Activated naive CD8-positive, alpha-beta T cell (primary cell): ENCODE data around the gene USP44.
"Not testable (repeated sequence)": the region's sequence is repeated elsewhere in the genome, so short reads cannot be mapped to it uniquely, and the experiment has no call there.

Experiments
- H3K27ac Mint-ChIP-seq: one replicate; pipeline ENCODE4 v1.8.0; 2021; ENCODE audit warnings: mixed read lengths
- H3K27me3 Mint-ChIP-seq: one replicate; pipeline ENCODE4 v1.8.0; 2021; ENCODE audit warnings: mixed read lengths
- H3K36me3 Mint-ChIP-seq: one replicate; pipeline ENCODE4 v1.8.0; 2021; ENCODE audit warnings: mixed read lengths
- H3K4me1 Mint-ChIP-seq: one replicate; pipeline ENCODE4 v1.8.0; 2021; ENCODE audit warnings: low read depth, mixed read lengths
- H3K4me3 Mint-ChIP-seq: one replicate; pipeline ENCODE4 v1.8.0; 2021; ENCODE audit warnings: mild to moderate bottlenecking, mixed read lengths
- H3K9me3 Mint-ChIP-seq: one replicate; pipeline ENCODE4 v1.8.0; 2021; ENCODE audit warnings: low read depth, mixed read lengths

The USP44 gene

GRCh38 chr12:95505039-95505438, 46.2 kb downstream of the USP44 start:
- no peaks in the 10 kb centered on the region for H3K9me3 Mint-ChIP-seq
- H3K4me3 Mint-ChIP-seq = no peak overlapping the region
- peaks cover 26% of the 10 kb centered on the region for H3K4me1 Mint-ChIP-seq
- H3K27me3 Mint-ChIP-seq = no peaks in the 10 kb centered on the region
- H3K27ac Mint-ChIP-seq = peak overlapping the region; percentile 64
- H3K36me3 Mint-ChIP-seq = peaks cover 15% of the 10 kb centered on the region

- peaks cover 22% of the 10 kb centered on the region for H3K4me1 Mint-ChIP-seq
- H3K36me3 Mint-ChIP-seq = peaks cover 22% of the 10 kb centered on the region
- H3K27ac Mint-ChIP-seq = no peak overlapping the region
- H3K9me3 Mint-ChIP-seq = no peaks in the 10 kb centered on the region
- no peak overlapping the region for H3K4me3 Mint-ChIP-seq
- no peaks in the 10 kb centered on the region for H3K27me3 Mint-ChIP-seq
Measured at GRCh38 chr12:95504140-95504539, 47.1 kb downstream of the USP44 start.

- H3K27ac Mint-ChIP-seq = peak overlapping the region; percentile 19
- no peak overlapping the region for H3K4me3 Mint-ChIP-seq
Measured at GRCh38 chr12:95499772-95500171, 51.5 kb downstream of the USP44 start.

GRCh38 chr12:95498968-95499367, 52.3 kb downstream of the USP44 start:
- no peaks in the 10 kb centered on the region for H3K27me3 Mint-ChIP-seq
- H3K36me3 Mint-ChIP-seq = peaks cover 32% of the 10 kb centered on the region
- H3K9me3 Mint-ChIP-seq = no peaks in the 10 kb centered on the region
- H3K27ac Mint-ChIP-seq = no peak overlapping the region
- peaks cover 22% of the 10 kb centered on the region for H3K4me1 Mint-ChIP-seq
- H3K4me3 Mint-ChIP-seq = no peak overlapping the region

More at GRCh38 chr12:95499772-95500171, 51.5 kb downstream of the USP44 start:
- Mint-ChIP-seq H3K27me3 (no peaks in the 10 kb centered on the region), H3K36me3 (peaks cover 31% of the 10 kb centered on the region), H3K9me3 (no peaks in the 10 kb centered on the region), H3K4me1 (peaks cover 23% of the 10 kb centered on the region)

- Mint-ChIP-seq H3K4me1 (peaks cover 12% of the 10 kb centered on the region), H3K27me3 (no peaks in the 10 kb centered on the region), H3K27ac (no peak overlapping the region), H3K4me3 (no peak overlapping the region), H3K9me3 (no peaks in the 10 kb centered on the region), H3K36me3 (peaks cover 30% of the 10 kb centered on the region)
Measured at GRCh38 chr12:95497031-95497430, 54.2 kb downstream of the USP44 start.

GRCh38 chr12:95495433-95495832, 55.8 kb downstream of the USP44 start:
- Mint-ChIP-seq H3K9me3 (no peaks in the 10 kb centered on the region), H3K4me1 (peaks cover 12% of the 10 kb centered on the region), H3K4me3 (no peak overlapping the region), H3K27ac (no peak overlapping the region), H3K27me3 (no peaks in the 10 kb centered on the region), H3K36me3 (peaks cover 32% of the 10 kb centered on the region)

GRCh38 chr12:95494888-95495287, 56.4 kb downstream of the USP44 start:
- no peak overlapping the region for H3K4me3 Mint-ChIP-seq
- no peak overlapping the region for H3K27ac Mint-ChIP-seq
- H3K9me3 Mint-ChIP-seq = no peaks in the 10 kb centered on the region
- H3K27me3 Mint-ChIP-seq = no peaks in the 10 kb centered on the region
- peaks cover 27% of the 10 kb centered on the region for H3K36me3 Mint-ChIP-seq
- H3K4me1 Mint-ChIP-seq = peaks cover 8% of the 10 kb centered on the region

- H3K36me3 Mint-ChIP-seq = peaks cover 18% of the 10 kb centered on the region
- H3K27me3 Mint-ChIP-seq = no peaks in the 10 kb centered on the region
- H3K4me1 Mint-ChIP-seq = peaks cover 1% of the 10 kb centered on the region
- H3K9me3 Mint-ChIP-seq = no peaks in the 10 kb centered on the region
- H3K4me3 Mint-ChIP-seq = no peak overlapping the region
- H3K27ac Mint-ChIP-seq = no peak overlapping the region
Measured at GRCh38 chr12:95492462-95492861, 58.8 kb downstream of the USP44 start.

- peaks cover 12% of the 10 kb centered on the region for H3K4me1 Mint-ChIP-seq
- no peak overlapping the region for H3K4me3 Mint-ChIP-seq
- no peak overlapping the region for H3K27ac Mint-ChIP-seq
- no peaks in the 10 kb centered on the region for H3K9me3 Mint-ChIP-seq
- no peaks in the 10 kb centered on the region for H3K27me3 Mint-ChIP-seq
- peaks cover 8% of the 10 kb centered on the region for H3K36me3 Mint-ChIP-seq
Measured at GRCh38 chr12:95487024-95487423, 64.3 kb downstream of the USP44 start.

- Mint-ChIP-seq H3K9me3 (no peaks in the 10 kb centered on the region), H3K4me3 (no peak overlapping the region), H3K27ac (peak overlapping the region; percentile 50), H3K36me3 (peaks cover 6% of the 10 kb centered on the region), H3K4me1 (peaks cover 35% of the 10 kb centered on the region), H3K27me3 (no peaks in the 10 kb centered on the region)
Measured at GRCh38 chr12:95484524-95484923, 66.8 kb downstream of the USP44 start.

GRCh38 chr12:95482564-95482963, 68.7 kb downstream of the USP44 start:
- Mint-ChIP-seq H3K27ac (peak overlapping the region; percentile 10), H3K4me1 (peaks cover 54% of the 10 kb centered on the region), H3K36me3 (peaks cover 14% of the 10 kb centered on the region)
- not testable (repeated sequence) for H3K9me3 Mint-ChIP-seq, H3K27me3 Mint-ChIP-seq, H3K4me3 Mint-ChIP-seq

- Mint-ChIP-seq H3K9me3 (no peaks in the 10 kb centered on the region), H3K27ac (no peak overlapping the region), H3K4me1 (peaks cover 57% of the 10 kb centered on the region), H3K36me3 (peaks cover 13% of the 10 kb centered on the region), H3K27me3 (no peaks in the 10 kb centered on the region), H3K4me3 (no peak overlapping the region)
Measured at GRCh38 chr12:95481888-95482287, 69.4 kb downstream of the USP44 start.

GRCh38 chr12:95481072-95481471, 70.2 kb downstream of the USP44 start:
- Mint-ChIP-seq H3K9me3 (no peaks in the 10 kb centered on the region), H3K36me3 (peaks cover 14% of the 10 kb centered on the region), H3K4me3 (peak overlapping the region; percentile 14)

GRCh38 chr12:95480230-95480629, 71.0 kb downstream of the USP44 start:
- Mint-ChIP-seq H3K4me3 (peak overlapping the region; percentile 51), H3K36me3 (peaks cover 19% of the 10 kb centered on the region), H3K27ac (peak overlapping the region; percentile 22), H3K4me1 (peaks cover 73% of the 10 kb centered on the region), H3K27me3 (no peaks in the 10 kb centered on the region), H3K9me3 (no peaks in the 10 kb centered on the region)

More at GRCh38 chr12:95481072-95481471, 70.2 kb downstream of the USP44 start:
- Mint-ChIP-seq H3K4me1 (peaks cover 65% of the 10 kb centered on the region), H3K27ac (peak overlapping the region; percentile 78), H3K27me3 (no peaks in the 10 kb centered on the region)

- peak overlapping the region; percentile 100 for H3K27ac Mint-ChIP-seq
- H3K4me3 Mint-ChIP-seq = peak overlapping the region; percentile 100
- no peaks in the 10 kb centered on the region for H3K9me3 Mint-ChIP-seq
- H3K4me1 Mint-ChIP-seq = peaks cover 54% of the 10 kb centered on the region
- peaks cover 21% of the 10 kb centered on the region for H3K36me3 Mint-ChIP-seq
- no peaks in the 10 kb centered on the region for H3K27me3 Mint-ChIP-seq
Measured at GRCh38 chr12:95474660-95474958, 76.7 kb downstream of the USP44 start.

- Mint-ChIP-seq H3K27me3 (no peaks in the 10 kb centered on the region), H3K27ac (peak within 1 kb of the TSS; percentile 100), H3K36me3 (peaks cover 18% of the 10 kb centered on the region), H3K4me1 (peaks cover 50% of the 10 kb centered on the region), H3K9me3 (no peaks in the 10 kb centered on the region), H3K4me3 (peak within 1 kb of the TSS; percentile 100)
Measured at GRCh38 chr12:95473884-95474659, 77.2 kb downstream of the USP44 start, which contains the start of gene METAP2. Gene METAP2 (plus strand): TSS chr12:95474152. CDS start chr12:95474180, 28 bp downstream.
